Measurements from ENCODE around the gene ZFYVE28.
"Not testable (repeated sequence)": the region's sequence is repeated elsewhere in the genome, so short reads cannot be mapped to it uniquely, and the experiment has no call there.

The ZFYVE28 gene

DNA sequence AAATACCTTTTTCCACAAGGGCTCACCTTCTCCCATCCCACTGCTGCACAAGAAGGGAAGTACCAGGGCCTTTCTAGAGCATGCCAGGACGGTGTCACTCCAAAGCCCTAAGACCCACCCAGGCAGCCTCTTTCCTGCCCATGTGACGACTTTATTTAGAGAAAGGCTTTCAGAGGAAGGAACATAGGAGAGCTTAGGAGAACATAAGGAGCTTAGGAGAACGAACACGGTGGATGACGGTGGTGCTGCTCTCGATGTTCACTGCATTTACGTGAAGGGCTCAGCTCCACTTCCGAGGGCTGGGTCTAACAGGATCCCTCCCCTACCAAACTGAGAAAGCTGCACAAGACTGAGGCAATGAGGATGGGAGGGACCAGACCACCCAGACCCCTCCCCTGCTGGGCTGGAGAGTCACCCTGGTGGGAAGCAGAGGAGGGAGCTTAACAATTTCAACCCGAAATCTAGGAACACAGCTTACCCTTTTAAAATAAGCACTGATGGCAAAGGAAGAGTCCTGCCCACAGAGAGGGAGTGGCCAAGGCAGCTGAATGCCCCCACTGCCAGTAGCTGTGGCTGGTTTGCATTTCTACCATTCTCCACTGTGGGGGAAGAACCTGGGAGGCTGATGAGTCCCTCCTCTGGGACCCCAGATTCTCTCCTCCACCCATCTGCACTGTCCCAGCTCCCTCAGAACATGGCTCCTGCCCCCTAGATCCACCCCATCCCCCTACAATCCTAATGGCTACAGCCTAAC lies 29.8 kb downstream of the ZFYVE28 start:
- no peak for DNase-seq (ENCODE audit: low read depth)
- H3K4me3 ChIP-seq (ENCODE audit: low read depth, low read length) = no peak overlapping the region
- TF ChIP-seq, protein P1, sequence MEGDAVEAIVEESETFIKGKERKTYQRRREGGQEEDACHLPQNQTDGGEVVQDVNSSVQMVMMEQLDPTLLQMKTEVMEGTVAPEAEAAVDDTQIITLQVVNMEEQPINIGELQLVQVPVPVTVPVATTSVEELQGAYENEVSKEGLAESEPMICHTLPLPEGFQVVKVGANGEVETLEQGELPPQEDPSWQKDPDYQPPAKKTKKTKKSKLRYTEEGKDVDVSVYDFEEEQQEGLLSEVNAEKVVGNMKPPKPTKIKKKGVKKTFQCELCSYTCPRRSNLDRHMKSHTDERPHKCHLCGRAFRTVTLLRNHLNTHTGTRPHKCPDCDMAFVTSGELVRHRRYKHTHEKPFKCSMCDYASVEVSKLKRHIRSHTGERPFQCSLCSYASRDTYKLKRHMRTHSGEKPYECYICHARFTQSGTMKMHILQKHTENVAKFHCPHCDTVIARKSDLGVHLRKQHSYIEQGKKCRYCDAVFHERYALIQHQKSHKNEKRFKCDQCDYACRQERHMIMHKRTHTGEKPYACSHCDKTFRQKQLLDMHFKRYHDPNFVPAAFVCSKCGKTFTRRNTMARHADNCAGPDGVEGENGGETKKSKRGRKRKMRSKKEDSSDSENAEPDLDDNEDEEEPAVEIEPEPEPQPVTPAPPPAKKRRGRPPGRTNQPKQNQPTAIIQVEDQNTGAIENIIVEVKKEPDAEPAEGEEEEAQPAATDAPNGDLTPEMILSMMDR (IDR thresholded peaks at IDR 0.05; ENCODE audit: low read depth, low read length, missing control alignments) = no peak

DNA sequence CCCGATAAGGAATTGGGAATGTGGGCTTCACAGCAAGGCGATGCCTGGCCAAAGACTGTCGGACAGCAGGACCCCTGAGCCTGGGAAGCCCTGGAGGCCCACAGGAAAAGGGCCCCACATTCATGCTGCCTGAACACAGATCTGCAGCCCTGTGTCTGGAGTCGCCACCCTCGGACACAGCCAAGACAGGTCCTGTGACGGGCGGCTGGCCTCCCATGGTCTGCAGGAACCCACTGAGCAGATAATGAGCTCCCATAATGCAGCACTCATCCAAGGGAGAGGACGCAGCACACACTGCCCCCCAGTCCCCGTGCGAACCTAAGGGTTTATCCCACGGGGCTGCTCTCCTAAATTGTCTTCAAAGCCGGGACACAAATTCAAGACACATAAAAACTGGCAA lies 30.6 kb downstream of the ZFYVE28 start:
- DNase-seq (ENCODE audit: low read depth) = no peak
- TF ChIP-seq, protein P1 (IDR thresholded peaks at IDR 0.05; ENCODE audit: low read depth, low read length, missing control alignments) = no peak
- H3K4me3 ChIP-seq (ENCODE audit: low read depth, low read length) = no peak overlapping the region

DNA sequence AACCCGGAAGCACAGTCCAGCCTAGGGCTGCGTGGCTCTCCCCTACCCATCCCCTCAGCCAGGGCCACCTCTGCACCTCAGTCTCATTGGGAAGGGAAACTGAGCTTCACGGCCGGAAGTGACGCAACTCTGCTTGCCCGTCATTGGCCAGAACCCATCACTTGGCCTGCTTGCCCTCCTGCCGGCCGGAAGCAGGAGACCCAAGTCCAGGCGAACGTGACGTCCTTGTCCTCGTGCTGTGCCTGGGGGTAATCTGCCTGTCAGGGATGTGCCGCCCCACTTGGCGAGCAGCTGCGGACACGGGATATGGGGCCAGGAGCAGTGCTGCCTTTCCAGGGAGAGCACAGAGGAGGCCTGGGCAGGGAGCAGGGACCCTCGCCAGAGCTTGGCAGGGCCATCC lies 31.2 kb downstream of the ZFYVE28 start:
- no peak overlapping the region for H3K4me3 ChIP-seq (ENCODE audit: low read depth, low read length)
- DNase-seq (ENCODE audit: low read depth) = no peak
- TF ChIP-seq, protein P1 (IDR thresholded peaks at IDR 0.05; ENCODE audit: low read depth, low read length, missing control alignments) = no peak

DNA sequence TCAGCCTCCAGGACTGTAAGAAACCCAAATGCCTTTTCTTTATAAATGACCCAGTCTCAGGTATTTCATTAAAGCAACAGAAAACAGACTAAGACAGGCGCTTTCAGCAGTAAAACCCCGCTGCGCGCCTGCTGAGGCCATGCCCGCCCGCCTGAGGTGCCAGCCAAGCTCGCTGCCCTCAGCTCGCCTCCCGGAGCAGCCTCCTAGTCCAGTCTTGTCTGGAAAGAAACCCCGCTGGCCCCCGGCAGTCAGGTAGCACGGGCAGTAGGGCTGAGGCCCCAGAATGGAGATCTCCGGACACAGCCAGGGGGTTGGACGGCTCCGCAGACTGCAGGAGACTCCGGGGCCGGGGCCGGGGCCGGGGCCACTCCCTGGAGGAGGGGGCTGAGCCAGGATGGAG lies 31.7 kb downstream of the ZFYVE28 start:
- no peak for DNase-seq (ENCODE audit: low read depth)
- TF ChIP-seq, protein P1 (IDR thresholded peaks at IDR 0.05; ENCODE audit: low read depth, low read length, missing control alignments) = no peak
- H3K4me3 ChIP-seq (ENCODE audit: low read depth, low read length) = no peak overlapping the region

DNA sequence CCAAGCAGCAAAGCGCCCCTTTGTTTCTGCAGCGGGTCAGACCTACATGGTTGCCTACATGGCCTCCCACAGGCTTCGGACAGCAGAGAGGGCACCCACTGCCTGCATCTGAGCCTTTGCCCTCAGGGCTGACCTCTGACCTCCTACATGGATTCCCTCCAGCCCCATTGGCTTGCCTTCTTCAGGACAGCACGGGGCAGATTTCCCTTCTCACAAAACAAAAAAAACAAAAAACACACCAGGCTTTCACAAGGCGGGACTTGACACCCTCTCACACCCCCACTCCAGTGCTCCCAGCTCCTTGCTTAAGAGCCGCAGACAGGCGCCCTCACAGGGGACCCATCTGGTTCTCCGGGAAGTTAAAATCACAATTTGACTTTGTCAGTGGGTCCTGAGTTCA lies 32.9 kb downstream of the ZFYVE28 start:
- TF ChIP-seq, protein P1 (IDR thresholded peaks at IDR 0.05; ENCODE audit: low read depth, low read length, missing control alignments) = no peak
- no peak for DNase-seq (ENCODE audit: low read depth)
- no peak overlapping the region for H3K4me3 ChIP-seq (ENCODE audit: low read depth, low read length)

DNA sequence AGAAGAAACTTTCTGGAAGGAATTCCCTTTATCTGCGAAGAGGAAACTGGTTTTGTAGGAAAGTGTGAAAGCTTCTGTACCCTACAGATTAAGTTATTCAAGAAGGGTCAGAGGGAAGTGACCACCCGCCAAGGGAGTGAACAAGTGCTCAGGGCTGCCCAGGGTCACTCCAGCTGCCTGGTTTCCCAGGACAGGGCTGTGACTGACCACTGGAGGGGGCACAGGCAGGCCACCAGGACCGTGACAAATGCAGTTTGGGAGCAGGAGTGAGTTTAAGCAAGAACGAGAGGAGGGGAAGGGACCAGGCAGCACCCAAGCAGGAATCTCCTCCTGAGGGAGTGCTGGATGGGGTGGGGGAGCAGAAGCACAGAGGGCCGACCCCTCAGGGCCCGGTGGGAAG lies 34.2 kb downstream of the ZFYVE28 start:
- no peak for DNase-seq (ENCODE audit: low read depth)
- no peak overlapping the region for H3K4me3 ChIP-seq (ENCODE audit: low read depth, low read length)
- TF ChIP-seq, protein P1 (IDR thresholded peaks at IDR 0.05; ENCODE audit: low read depth, low read length, missing control alignments) = no peak

DNA sequence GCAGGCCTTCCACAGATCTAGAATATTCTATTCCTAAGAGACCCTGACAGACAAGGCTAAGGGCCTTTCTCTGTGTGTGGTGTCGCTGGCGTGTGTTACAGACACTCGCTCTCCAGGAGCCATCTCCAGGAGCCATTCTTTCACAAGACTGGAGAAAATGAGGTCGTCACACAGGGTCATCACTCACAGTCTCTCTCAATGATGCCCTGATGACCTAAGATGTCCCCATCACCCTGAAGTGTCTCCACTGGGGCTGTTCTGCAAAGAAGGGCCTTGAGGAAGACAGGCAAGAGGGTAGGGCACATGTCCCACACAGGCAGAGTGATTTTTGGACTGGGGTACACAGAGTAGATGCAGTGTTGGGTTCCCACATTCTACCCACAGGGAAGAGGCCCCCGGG lies 34.7 kb downstream of the ZFYVE28 start:
- H3K4me3 ChIP-seq (ENCODE audit: low read depth, low read length) = no peak overlapping the region
- TF ChIP-seq, protein P1 (IDR thresholded peaks at IDR 0.05; ENCODE audit: low read depth, low read length, missing control alignments) = no peak
- DNase-seq (ENCODE audit: low read depth) = no peak

DNA sequence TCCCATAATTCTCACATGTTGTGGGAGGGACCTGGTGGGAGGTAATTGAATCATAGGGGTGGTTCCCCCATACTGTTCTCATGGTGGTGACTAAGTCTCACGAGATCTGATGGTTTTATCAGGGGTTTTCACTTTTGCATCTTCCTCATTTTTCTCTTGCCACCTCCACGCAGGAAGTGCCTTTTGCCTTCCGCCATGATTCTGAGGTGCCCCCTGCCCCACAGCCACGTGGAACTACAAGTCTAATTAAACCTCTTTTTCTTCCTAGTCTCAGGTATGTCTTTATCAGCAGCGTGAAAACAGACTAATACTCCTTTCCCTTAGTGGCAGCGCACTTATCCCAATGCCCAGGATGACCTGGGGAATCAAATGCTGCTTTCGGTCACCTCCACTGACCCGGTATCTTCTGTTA lies 35.2 kb downstream of the ZFYVE28 start:
- not testable (repeated sequence) for H3K4me3 ChIP-seq (ENCODE audit: low read depth, low read length); DNase-seq (ENCODE audit: low read depth)

DNA sequence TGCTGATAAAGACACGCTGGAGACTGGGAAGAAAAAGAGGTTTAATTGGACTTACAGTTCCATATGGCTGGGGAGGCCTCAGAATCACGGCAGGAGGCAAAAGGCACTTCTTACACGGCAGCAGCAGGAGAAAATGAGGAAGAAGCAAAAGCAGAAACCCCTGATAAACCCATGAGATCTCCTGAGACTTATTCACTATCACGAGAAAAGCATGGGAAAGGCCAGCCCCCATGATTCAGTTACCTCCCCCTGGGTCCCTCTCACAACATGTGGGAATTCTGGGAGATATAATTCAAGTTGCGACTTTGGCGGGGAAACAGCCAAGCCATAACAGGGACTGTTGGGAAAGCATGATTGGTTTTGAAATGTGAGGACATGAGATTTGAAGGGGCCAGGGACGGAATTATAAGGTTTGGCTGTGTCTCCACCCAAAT lies 35.7 kb downstream of the ZFYVE28 start:
- DNase-seq (ENCODE audit: low read depth); H3K4me3 ChIP-seq (ENCODE audit: low read depth, low read length): not testable (repeated sequence)

DNA sequence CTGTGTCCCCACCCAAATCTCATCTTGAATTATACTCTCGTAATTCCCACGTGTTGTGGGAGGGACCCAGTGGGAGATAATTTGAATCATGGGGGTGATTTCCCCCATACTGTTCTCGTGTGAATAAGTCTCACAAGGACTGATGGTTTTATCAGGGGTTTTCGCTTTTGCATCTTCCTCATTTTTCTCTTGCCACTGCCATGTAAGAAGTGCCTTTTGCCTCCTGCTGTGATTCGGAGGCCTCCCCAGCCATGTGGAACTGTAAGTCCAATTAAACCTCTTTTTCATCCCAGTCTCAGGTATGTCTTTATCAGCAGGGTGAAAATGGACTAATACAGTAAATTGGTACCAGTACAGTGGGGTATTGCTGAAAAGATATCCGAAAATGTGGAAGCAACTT lies 37.9 kb downstream of the ZFYVE28 start:
- not testable (repeated sequence) for DNase-seq (ENCODE audit: low read depth); H3K4me3 ChIP-seq (ENCODE audit: low read depth, low read length)
